HG02759 (cell line): Measurements from ENCODE around the gene GNG7.

Source experiments
- ATAC-seq: cut with Tn5 transposase; IDR thresholded peaks from one replicate; pipeline ENCODE4 v1.9.1; 2021; ENCODE audit warnings: mild to moderate bottlenecking, moderate library complexity; ENCODE audit not compliant: unreplicated experiment

The GNG7 gene

GRCh38 chr19:2702170-2703076 is at the start of gene GNG7:
TSS of gene GNG7 (minus strand) at chr19:2702694. CDS start at chr19:2520688, 182,006 bp downstream.
- peak; percentile 86 for ATAC-seq

GRCh38 chr19:2751438-2751830 is 48.9 kb upstream of the GNG7 start:
- no peak for ATAC-seq

- no peak for ATAC-seq
Observed at GRCh38 chr19:2750808-2751437, 48.4 kb upstream of the GNG7 start.

- no peak for ATAC-seq
Observed at GRCh38 chr19:2747349-2747748, 44.9 kb upstream of the GNG7 start.

GRCh38 chr19:2744113-2744512 is 41.6 kb upstream of the GNG7 start:
- ATAC-seq: no peak

GRCh38 chr19:2743099-2743498 is 40.6 kb upstream of the GNG7 start:
- no peak for ATAC-seq

GRCh38 chr19:2740314-2740656 is 37.8 kb upstream of the GNG7 start:
- no peak for ATAC-seq

- ATAC-seq: peak; percentile 94
Observed at GRCh38 chr19:2739602-2740313, 37.3 kb upstream of the GNG7 start, which contains the start of gene SLC39A3. TSS of gene SLC39A3 (minus strand) at chr19:2740017. CDS start at chr19:2737257, 2,760 bp downstream.

GRCh38 chr19:2736550-2737190 is 34.2 kb upstream of the GNG7 start:
- ATAC-seq: no peak

- no peak for ATAC-seq
Observed at GRCh38 chr19:2735374-2735773, 32.9 kb upstream of the GNG7 start.

- ATAC-seq: no peak
Observed at GRCh38 chr19:2734589-2735288, 32.2 kb upstream of the GNG7 start.

GRCh38 chr19:2733930-2734588 is 31.6 kb upstream of the GNG7 start:
- no peak for ATAC-seq

- no peak for ATAC-seq
Observed at GRCh38 chr19:2732883-2733282, 30.4 kb upstream of the GNG7 start.

GRCh38 chr19:2732157-2732725 is 29.7 kb upstream of the GNG7 start:
- ATAC-seq: no peak

- ATAC-seq: no peak
Observed at GRCh38 chr19:2731181-2731995, 28.9 kb upstream of the GNG7 start.

- ATAC-seq: no peak
Observed at GRCh38 chr19:2729943-2730818, 27.7 kb upstream of the GNG7 start.

GRCh38 chr19:2728783-2729387 is 26.4 kb upstream of the GNG7 start:
- no peak for ATAC-seq

GRCh38 chr19:2727640-2727944 is 25.1 kb upstream of the GNG7 start:
- no peak for ATAC-seq
